SJCRH30 (cell line): ENCODE measurements around the gene PROK1. TPM values are rescaled to one million over a fixed set of nuclear protein-coding genes. Genes with fewer than 3 reads are reported as not detected.

Experiments used
- DNase-seq, 2 experiments: peaks; one replicate each; pipeline ENCODE4 v3.0.0-alpha.2; 2015 to 2020
- H3K27ac ChIP-seq: fragments of 250-450 bp; sonication (Bioruptor Pico); 2 replicates; pipeline ENCODE4 v1.5.1; 2020; ENCODE audit warnings: mild to moderate bottlenecking, moderate library complexity
- H3K27me3 ChIP-seq: fragments of 250-450 bp; sonication (Bioruptor Pico); 2 replicates; pipeline ENCODE4 v1.5.1; 2020; ENCODE audit warnings: mild to moderate bottlenecking, moderate library complexity
- H3K36me3 ChIP-seq: fragments of 250-450 bp; sonication (Bioruptor Pico); 2 replicates; pipeline ENCODE4 v1.5.1; 2020; ENCODE audit warnings: mild to moderate bottlenecking, moderate library complexity
- H3K4me1 ChIP-seq: fragments of 250-450 bp; sonication (Bioruptor Pico); 2 replicates; pipeline ENCODE4 v1.5.1; 2020; ENCODE audit warnings: mild to moderate bottlenecking, moderate library complexity
- H3K4me3 ChIP-seq: fragments of 250-450 bp; sonication (Bioruptor Pico); 2 replicates; pipeline ENCODE4 v1.5.1; 2020; ENCODE audit warnings: mild to moderate bottlenecking, moderate library complexity
- H3K9me3 ChIP-seq: fragments of 250-450 bp; sonication (Bioruptor Pico); replicated peaks from 2 replicates; pipeline ENCODE4 v1.5.1; 2020; ENCODE audit warnings: mild to moderate bottlenecking, moderate library complexity
- total RNA-seq: library from RNA; depleted of rRNA; stranded (reverse); fragments of >200 nt; shearing (Covaris generic); gene quantifications from 2 replicates; pipeline ENCODE4 v1.2.3, GENCODE V29; 2014

The PROK1 gene
- total RNA-seq, 1 experiment from 2014 or later: not detected

DNA sequence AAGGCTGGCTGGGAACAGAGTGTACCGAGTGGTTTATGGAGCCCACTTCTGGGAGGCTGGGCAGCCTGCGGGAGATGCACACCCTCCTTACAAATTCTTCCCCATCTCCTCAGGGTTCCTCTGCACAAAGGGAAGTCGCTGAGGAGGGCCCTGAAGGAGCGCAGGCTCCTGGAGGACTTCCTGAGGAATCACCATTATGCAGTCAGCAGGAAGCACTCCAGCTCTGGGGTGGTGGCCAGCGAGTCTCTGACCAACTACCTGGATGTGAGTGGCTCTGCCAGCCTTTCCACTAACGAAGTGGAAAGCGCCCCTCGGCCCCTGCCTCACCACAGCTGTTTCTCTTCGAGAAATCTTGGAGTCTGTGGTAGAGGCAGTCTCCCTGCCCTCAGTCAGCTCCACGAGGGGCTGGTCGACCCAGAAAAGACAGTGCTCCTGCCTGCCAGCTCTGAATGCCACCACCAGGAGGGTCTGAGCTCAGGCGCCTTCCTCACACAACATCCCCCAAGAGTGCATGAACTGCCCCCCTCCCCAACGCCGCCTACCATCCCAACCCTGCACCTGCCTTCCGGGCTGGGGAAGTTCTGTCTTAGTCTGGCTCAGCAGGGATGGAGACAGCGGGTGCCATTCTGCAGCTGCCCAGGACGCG, 31.8 kb downstream of the PROK1 start:
- H3K4me1 ChIP-seq: no peaks in the 10 kb centered on the region
- no peaks in the 10 kb centered on the region for H3K36me3 ChIP-seq
- H3K27ac ChIP-seq: no peak overlapping the region
- peaks cover 22% of the 10 kb centered on the region; the same call in 1 of the 2 replicates for H3K27me3 ChIP-seq
- no peaks in the 10 kb centered on the region for H3K9me3 ChIP-seq
- no peak for DNase-seq
- no peak overlapping the region for H3K4me3 ChIP-seq

DNA sequence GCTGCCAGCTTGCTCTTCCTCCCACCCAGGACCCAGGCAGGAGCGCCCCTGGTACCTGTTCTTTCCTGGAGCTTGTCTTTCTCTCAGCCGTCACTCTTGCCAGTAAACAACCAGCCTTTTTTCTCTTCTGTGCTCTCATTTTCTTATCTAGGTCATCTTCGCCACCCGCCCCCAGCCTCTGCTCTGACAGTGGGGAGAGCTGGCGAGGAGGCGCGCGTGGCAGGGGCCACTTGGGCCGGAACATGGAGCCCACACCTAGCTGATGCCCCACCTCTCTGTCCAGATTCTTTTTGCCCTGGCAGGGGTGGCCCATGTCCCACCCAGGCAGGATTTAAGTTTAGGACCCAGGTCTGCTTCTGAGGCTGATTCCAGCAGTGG, 32.3 kb downstream of the PROK1 start:
- Histone ChIP-seq H3K36me3 (no peaks in the 10 kb centered on the region), H3K4me1 (no peaks in the 10 kb centered on the region), H3K4me3 (no peak overlapping the region), H3K27ac (no peak overlapping the region), H3K27me3 (peaks cover 22% of the 10 kb centered on the region; the same call in 1 of the 2 replicates), H3K9me3 (no peaks in the 10 kb centered on the region)
- DNase-seq: no peak

DNA sequence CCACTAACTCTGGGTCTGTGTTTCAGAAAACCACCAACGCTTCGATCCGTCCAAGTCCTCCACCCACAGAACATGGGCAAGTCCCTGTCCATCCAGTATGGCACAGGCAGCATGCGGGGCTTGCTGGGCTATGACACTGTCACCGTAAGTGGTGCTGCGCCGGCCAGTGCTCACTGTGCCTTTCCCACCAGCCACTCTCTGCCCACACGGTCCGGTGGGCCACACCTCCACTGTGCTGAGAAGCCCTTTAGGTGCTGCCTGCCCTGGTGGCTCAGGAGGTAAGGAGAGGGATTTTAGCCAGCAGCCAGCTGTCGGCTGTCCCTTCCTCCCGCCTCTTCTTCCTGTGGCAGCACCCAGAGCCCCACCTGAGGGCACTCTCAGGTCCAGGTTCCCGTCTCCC, 33.9 kb downstream of the PROK1 start:
- H3K4me1 ChIP-seq: no peaks in the 10 kb centered on the region
- no peaks in the 10 kb centered on the region for H3K36me3 ChIP-seq
- H3K4me3 ChIP-seq: no peak overlapping the region
- H3K27me3 ChIP-seq: peaks cover 22% of the 10 kb centered on the region; the same call in 1 of the 2 replicates
- no peak overlapping the region for H3K27ac ChIP-seq
- no peak for DNase-seq
- no peaks in the 10 kb centered on the region for H3K9me3 ChIP-seq

DNA sequence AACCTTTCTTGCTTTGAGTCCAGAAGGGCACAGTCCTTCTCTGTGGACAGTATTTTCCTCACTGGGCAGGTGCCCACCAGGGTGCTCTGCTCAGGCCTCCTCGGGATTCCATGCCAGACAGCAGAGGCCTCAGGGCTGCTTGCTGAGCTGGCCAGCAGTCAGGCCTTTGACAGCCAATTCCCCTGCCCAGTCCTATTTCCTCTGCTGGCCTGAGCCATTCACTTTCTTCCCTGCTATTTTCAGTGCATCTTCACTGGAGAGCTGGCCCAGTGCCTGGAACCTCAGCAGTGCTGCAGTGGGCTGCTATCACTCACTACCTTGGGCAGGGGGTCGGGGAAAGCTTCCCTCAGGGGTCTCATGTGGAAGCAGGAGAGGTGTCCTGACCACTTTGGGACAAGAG, 34.8 kb downstream of the PROK1 start:
- Histone ChIP-seq H3K9me3 (no peaks in the 10 kb centered on the region), H3K27ac (no peak overlapping the region), H3K36me3 (no peaks in the 10 kb centered on the region), H3K4me3 (no peak overlapping the region), H3K27me3 (peaks cover 23% of the 10 kb centered on the region; the same call in 1 of the 2 replicates), H3K4me1 (no peaks in the 10 kb centered on the region)
- no peak for DNase-seq

DNA sequence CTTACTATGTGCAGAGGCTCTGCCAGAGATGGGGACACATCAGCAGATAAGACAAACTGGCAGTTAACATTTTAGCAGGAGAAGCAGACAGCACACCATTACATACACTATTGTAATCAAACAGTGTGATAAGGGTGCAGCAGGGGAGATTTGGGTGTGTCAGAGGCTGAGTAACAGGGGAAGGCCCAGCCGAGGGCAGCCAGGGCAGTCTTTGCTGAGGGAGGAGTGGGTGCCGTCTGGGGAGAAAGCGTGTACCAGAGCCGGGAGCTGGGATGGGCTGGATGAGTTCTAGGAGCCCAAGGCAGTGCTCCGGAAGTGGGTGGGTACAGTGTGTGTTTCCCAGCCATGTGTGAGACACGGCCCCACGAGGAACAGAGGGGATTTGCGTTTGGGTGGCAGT, 36.8 kb downstream of the PROK1 start:
- H3K27ac ChIP-seq: no peak overlapping the region
- no peaks in the 10 kb centered on the region for H3K9me3 ChIP-seq
- no peak for DNase-seq
- H3K4me3 ChIP-seq: no peak overlapping the region
- no peaks in the 10 kb centered on the region for H3K36me3 ChIP-seq
- peaks cover 22% of the 10 kb centered on the region; the same call in 1 of the 2 replicates for H3K27me3 ChIP-seq
- H3K4me1 ChIP-seq: no peaks in the 10 kb centered on the region

DNA sequence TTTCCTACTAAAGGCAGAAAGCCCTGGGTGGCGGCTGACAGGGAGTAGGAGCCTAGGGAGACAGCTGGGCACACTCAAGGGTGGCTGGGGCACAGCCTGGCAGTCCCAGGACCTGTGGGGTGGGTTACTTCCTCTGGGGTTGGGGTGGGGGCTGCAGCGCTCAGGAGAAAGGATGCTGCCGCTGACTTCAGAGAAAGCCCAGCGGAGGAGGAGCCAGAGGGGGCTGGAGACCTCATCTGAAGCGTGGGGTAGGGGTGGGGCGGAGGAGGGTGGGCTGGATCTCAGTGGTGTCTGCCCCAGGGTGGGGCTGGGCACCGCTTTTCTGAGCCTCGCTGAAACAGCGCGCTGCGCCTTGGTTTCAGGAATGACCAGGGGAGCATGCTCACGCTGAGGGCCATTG, 37.2 kb downstream of the PROK1 start:
- no peak for DNase-seq
- H3K27me3 ChIP-seq: peaks cover 22% of the 10 kb centered on the region; the same call in 1 of the 2 replicates
- no peaks in the 10 kb centered on the region for H3K4me1 ChIP-seq
- no peak overlapping the region for H3K4me3 ChIP-seq
- H3K36me3 ChIP-seq: no peaks in the 10 kb centered on the region
- no peaks in the 10 kb centered on the region for H3K9me3 ChIP-seq
- H3K27ac ChIP-seq: no peak overlapping the region

DNA sequence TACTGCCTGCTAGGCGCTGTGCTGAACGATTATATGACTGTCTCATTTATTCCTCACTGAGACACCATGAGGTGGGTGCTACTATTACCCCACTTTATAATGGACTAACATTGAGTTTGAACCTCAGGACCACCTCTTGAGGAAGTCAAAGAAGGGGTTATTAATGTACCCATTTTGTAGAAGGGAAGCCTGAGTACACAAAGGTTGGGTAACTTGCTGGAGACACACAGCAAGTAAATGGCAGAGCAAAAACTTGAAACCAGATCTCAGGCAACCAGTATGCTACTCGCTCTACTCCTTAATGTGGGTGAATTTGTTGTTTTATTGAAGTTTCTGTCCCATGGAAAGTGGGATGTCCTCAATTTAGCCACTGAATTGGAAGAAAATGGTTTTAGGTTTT, 37.9 kb downstream of the PROK1 start:
- no peaks in the 10 kb centered on the region for H3K4me1 ChIP-seq

DNA sequence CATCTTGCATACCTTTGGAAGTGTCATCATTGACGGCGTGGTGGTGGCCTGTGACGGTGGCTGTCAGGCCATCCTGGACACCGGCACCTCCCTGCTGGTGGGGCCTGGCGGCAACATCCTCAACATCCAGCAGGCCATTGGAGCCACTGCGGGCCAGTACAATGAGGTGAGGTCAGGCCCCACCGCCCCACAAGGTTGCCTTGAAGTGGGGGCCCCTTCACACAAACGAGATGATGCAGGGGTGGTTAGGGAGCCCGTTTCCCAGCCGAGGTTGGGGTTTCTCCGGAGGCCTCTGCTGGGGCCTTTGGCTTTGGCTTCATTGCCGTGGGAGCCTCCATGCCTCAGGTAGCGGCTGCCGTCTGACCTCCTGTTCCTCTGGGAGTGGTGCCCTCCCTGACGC, 38.5 kb downstream of the PROK1 start:
- Histone ChIP-seq H3K27me3 (peaks cover 10% of the 10 kb centered on the region; the same call in 1 of the 2 replicates), H3K36me3 (no peaks in the 10 kb centered on the region), H3K4me3 (no peak overlapping the region), H3K9me3 (no peaks in the 10 kb centered on the region), H3K4me1 (no peaks in the 10 kb centered on the region), H3K27ac (no peak overlapping the region)
- no peak for DNase-seq

More for the DNA sequence above, 37.9 kb downstream of the PROK1 start:
- Histone ChIP-seq H3K27ac (no peak overlapping the region), H3K9me3 (no peaks in the 10 kb centered on the region), H3K27me3 (peaks cover 15% of the 10 kb centered on the region; the same call in 1 of the 2 replicates), H3K36me3 (no peaks in the 10 kb centered on the region), H3K4me3 (no peak overlapping the region)
- DNase-seq: no peak

DNA sequence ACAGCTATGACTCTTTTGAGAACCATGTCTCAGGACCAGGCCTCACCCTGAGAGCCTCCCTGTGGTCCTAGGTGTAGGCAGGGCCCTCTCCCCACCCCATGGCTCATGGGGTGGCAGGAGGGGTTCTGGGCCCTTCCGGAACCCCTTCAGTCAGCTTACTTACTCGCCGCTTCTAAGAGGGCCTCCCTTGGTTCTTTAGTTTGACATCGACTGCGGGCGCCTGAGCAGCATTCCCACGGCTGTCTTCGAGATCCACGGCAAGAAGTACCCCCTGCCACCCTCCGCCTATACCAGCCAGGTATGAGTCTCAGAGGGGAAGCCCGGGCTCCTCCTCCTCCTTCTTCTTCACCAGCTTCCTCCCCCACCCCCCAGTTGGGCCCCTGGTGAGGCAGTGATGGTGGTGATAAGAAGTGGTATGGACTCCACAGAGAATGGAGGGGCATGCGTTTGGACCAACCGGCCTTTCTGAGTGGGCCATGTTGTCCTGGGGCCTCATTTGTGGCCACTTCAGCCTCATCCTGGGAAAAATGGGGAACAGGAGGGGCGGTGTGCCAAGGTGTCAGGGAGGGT, 39.1 kb downstream of the PROK1 start:
- Histone ChIP-seq H3K27me3 (0 out of 2 replicates have a peak, but pooled peaks cover 6% of the 10 kb centered on the region), H3K36me3 (no peaks in the 10 kb centered on the region), H3K27ac (no peak overlapping the region), H3K4me1 (no peaks in the 10 kb centered on the region), H3K4me3 (no peak overlapping the region), H3K9me3 (no peaks in the 10 kb centered on the region)
- no peak for DNase-seq

DNA sequence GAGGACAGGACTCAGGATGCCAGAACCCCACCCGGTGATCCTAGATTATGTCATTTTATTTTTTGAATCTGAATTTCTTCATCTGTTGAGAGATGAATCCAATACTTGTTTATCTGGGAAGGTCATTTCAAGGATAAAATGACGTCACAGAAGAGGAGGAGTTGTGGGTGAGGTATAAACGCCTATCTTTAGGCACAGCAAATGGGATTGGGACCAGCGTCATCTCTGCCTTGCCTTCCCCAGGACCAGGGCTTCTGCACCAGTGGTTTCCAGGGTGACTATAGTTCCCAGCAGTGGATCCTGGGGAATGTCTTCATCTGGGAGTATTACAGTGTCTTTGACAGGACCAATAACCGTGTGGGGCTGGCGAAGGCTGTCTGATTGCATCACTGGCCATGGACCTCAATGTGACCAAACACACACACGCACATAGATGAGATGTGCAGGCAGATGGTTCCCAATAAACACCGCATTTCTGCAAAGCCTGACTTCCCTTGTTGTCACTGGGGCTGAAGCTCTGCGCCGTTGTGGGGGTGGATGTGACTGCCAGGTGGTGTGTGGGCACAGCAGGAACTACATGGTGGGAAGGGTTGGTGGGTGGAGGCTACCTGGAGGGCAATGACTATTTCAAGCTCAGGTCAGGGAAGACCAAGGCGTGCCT, 40.0 kb downstream of the PROK1 start:
- Histone ChIP-seq H3K27me3 (0 out of 2 replicates have a peak, but pooled peaks cover 6% of the 10 kb centered on the region), H3K27ac (no peak overlapping the region), H3K4me1 (no peaks in the 10 kb centered on the region), H3K9me3 (no peaks in the 10 kb centered on the region), H3K4me3 (no peak overlapping the region), H3K36me3 (no peaks in the 10 kb centered on the region)
- DNase-seq: no peak

DNA sequence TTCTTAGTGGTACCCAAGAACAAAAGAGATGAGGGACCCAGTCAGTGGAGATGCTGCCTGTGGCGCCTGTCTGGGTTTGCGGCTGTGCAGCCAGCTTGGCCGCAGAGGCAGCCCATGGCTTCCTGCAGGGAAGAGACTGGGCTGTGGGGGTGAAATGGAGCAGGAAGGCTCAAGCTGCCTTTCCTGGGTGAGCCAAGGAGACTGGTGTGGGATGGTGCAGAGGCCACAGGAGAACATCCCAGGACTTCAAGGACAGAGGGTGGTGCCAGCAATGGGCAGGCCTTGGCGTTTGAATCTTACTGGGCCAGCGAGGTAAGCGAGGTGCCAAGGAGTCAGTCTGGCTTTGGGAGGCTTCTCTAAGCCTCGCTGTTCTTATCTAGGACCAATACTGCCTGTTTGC, 41.6 kb downstream of the PROK1 start:
- Histone ChIP-seq H3K27me3 (0 out of 2 replicates have a peak, but pooled peaks cover 6% of the 10 kb centered on the region), H3K9me3 (no peaks in the 10 kb centered on the region), H3K36me3 (no peaks in the 10 kb centered on the region), H3K4me1 (no peaks in the 10 kb centered on the region), H3K4me3 (no peak overlapping the region), H3K27ac (no peak overlapping the region)
- DNase-seq: no peak

DNA sequence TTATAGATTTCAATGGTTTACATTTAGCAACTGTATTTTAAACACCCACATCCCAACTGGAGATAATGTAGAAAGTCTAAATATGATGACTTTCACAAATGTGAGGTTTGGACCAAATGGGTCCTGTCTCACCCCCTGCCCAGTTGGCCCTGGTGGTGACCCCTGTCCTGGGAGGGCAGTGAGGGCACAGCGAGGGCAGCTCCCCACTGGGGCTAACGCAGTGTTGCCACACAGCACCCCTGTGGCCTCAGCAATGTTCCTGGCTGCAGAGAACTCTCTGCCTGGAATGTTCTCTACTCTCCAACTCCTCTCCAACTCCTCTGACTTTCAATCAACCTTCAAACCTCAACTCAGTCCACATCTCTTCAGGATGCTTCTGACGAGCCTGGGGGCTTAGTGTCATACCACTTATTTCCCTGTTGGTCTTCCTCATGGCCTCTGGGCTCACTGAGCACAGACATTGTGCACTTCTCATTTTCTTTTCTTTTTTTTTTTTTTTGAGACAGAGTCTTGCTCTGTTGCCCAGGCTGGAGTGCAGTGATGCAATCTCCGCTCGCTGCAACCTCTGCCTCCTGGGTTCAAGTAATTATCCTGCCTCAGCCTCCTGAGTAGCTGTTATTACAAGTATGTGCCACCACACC, 42.2 kb downstream of the PROK1 start:
- Histone ChIP-seq H3K4me3 (no peak overlapping the region), H3K4me1 (no peaks in the 10 kb centered on the region), H3K27me3 (0 out of 2 replicates have a peak, but pooled peaks cover 6% of the 10 kb centered on the region), H3K9me3 (no peaks in the 10 kb centered on the region), H3K27ac (no peak overlapping the region), H3K36me3 (no peaks in the 10 kb centered on the region)
- DNase-seq: no peak

DNA sequence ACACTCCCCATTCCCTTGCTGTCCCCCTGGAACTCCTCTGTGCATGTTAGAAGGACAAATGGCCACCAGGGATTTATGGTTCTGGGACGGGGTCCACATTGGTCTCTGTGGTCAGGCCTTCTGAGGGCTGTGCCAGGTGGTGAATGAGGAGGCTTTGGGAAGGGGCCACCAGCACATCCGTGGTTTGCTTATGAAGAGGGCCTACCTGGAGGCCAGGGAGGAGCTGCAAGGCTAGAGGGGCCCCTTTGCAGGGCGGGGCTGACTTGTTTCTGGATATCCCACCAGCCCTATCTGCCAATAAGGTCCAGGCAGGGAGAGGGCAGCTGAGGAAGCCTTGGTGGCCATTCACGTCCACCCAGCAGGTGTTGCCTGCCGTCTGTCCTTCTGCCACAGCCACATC, 43.1 kb downstream of the PROK1 start:
- Histone ChIP-seq H3K27ac (no peak overlapping the region), H3K36me3 (no peaks in the 10 kb centered on the region), H3K4me3 (no peak overlapping the region), H3K27me3 (0 out of 2 replicates have a peak, but pooled peaks cover 6% of the 10 kb centered on the region), H3K9me3 (no peaks in the 10 kb centered on the region), H3K4me1 (no peaks in the 10 kb centered on the region)
- no peak for DNase-seq

DNA sequence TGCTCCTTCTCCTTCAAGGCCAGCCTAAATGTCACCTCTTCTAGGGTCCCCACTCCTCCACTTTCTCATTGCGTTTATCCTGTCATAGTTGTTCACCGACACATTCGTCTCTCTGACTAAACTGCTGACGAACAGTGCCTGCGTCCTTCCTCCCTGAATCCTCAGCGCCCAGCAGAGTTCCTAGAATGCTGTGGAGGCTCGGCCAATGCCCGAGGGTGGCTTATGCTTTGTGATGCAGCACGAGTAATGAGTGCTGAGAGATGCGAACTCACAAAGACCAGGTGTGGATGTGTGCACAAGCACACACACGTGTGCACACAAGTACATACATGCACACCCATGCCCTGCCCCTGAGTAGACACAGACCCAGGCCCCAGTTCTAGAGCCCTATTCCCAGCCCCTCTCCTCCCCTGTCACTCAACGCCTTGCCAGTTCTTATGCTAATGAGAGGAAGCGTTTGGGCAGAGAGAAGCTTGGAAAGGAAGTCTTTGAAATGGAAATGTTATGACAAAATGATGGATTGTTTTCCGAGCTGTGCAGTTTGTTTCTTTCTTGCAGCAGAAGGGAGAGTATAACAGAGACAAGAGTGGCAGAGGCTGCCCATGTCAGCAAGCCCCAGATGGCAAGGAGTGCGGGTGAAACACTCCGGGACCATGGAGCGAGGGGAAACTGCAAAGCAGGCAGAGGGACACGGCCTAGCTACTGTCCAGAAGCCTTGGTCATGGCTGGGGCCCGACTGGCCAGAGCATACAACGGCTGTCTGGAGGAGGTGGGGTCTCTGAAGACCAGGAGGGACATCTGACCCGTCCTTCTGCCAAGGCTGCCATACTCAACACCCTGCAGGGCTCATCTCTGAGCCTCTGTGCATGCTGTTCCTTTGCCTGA, 43.8 kb downstream of the PROK1 start:
- no peak for DNase-seq
- no peak overlapping the region for H3K27ac ChIP-seq
- no peaks in the 10 kb centered on the region for H3K9me3 ChIP-seq
- H3K4me1 ChIP-seq: no peaks in the 10 kb centered on the region
- 0 out of 2 replicates have a peak, but pooled peaks cover 6% of the 10 kb centered on the region for H3K27me3 ChIP-seq
- H3K4me3 ChIP-seq: no peak overlapping the region
- H3K36me3 ChIP-seq: no peaks in the 10 kb centered on the region
